IMR-90 (cell line): ENCODE measurements around the gene ATP2C2. TPM values are rescaled to one million over a fixed set of nuclear protein-coding genes. Genes with fewer than 3 reads are reported as not detected.

Source experiments
- ATAC-seq: fragments of 200-7000 bp; cut with Tn5 transposase; 2 replicates; pipeline ENCODE4 v1.9.1; 2020; ENCODE audit warnings: low read depth, mild to moderate bottlenecking, moderate library complexity
- BruUV-seq: library from RNA; stranded (reverse); fragments of 400-500 nt; replicated peaks from 2 replicates; lab custom pipeline; 2021; lab: Mats Ljungman, UMichigan
- CTCF ChIA-PET: fragments of 300-600 bp; formaldehyde crosslinking; extraction: SDS; loops from one replicate; lab custom pipeline; 2021; ENCODE audit warnings: antibody characterized with exemption; lab: Yijun Ruan, JAX
- POLR2A ChIA-PET: fragments of 300-600 bp; sonication (Branson Sonifier 250); formaldehyde crosslinking; loops from one replicate; lab custom pipeline; 2022; ENCODE audit warnings: antibody characterized with exemption; ENCODE audit not compliant: unreplicated experiment; lab: Charles Lee
- DNase-seq: peaks from one replicate; pipeline ENCODE4 v3.0.0; 2013
- H2AFZ ChIP-seq: replicated peaks from 2 replicates; pipeline ENCODE3; 2013; ENCODE audit warnings: low read length, mild to moderate bottlenecking; ENCODE audit not compliant: poor library complexity
- H2AK5ac ChIP-seq: 2 replicates; pipeline ENCODE4 v1.6.1; 2013; ENCODE audit warnings: low read depth, low read length, inconsistent platforms
- H2AK9ac ChIP-seq: replicated peaks from 2 replicates; pipeline ENCODE3; 2013; ENCODE audit warnings: mild to moderate bottlenecking, low read depth, low read length, moderate library complexity; ENCODE audit not compliant: poor library complexity
- H2BK120ac ChIP-seq: 2 replicates; pipeline ENCODE4 v1.6.1; 2013; ENCODE audit warnings: low read depth, low read length, inconsistent platforms
- H2BK15ac ChIP-seq: 3 replicates; pipeline ENCODE4 v1.6.1; 2013; ENCODE audit warnings: low read depth, low read length, inconsistent platforms
- H2BK20ac ChIP-seq: 2 replicates; pipeline ENCODE4 v1.6.1; 2013; ENCODE audit warnings: low read depth, mild to moderate bottlenecking, inconsistent platforms, low read length, moderate library complexity
- H2BK5ac ChIP-seq: 2 replicates; pipeline ENCODE4 v1.6.1; 2013; ENCODE audit warnings: mild to moderate bottlenecking, low read depth, low read length, inconsistent platforms; ENCODE audit not compliant: poor library complexity, severe bottlenecking
- H3K14ac ChIP-seq: replicated peaks from 2 replicates; pipeline ENCODE4 v1.6.1; 2013; ENCODE audit warnings: low read depth, low read length, inconsistent platforms
- H3K18ac ChIP-seq: 2 replicates; pipeline ENCODE4 v1.6.1; 2013; ENCODE audit warnings: low read depth, low read length, control low read depth
- H3K23ac ChIP-seq: 2 replicates; pipeline ENCODE4 v1.6.1; 2013; ENCODE audit warnings: low read depth, low read length, inconsistent platforms
- H3K27ac ChIP-seq: 2 replicates; pipeline ENCODE4 v1.5.1; 2013; ENCODE audit warnings: mild to moderate bottlenecking, control low read depth, low read length; ENCODE audit not compliant: insufficient read depth
- H3K27me3 ChIP-seq: 2 replicates; pipeline ENCODE4 v1.6.1; 2013; ENCODE audit warnings: low read length; ENCODE audit not compliant: control insufficient read depth, insufficient read depth
- H3K36me3 ChIP-seq: 2 replicates; pipeline ENCODE4 v1.6.1; 2013; ENCODE audit warnings: low read length, mixed read lengths; ENCODE audit not compliant: control insufficient read depth, insufficient read depth
- H3K4ac ChIP-seq: 2 replicates; pipeline ENCODE4 v1.6.1; 2013; ENCODE audit warnings: low read depth, low read length, inconsistent platforms
- H3K4me1 ChIP-seq: 2 replicates; pipeline ENCODE4 v1.6.1; 2013; ENCODE audit warnings: low read length, mixed read lengths; ENCODE audit not compliant: control insufficient read depth, insufficient read depth
- H3K4me2 ChIP-seq: 2 replicates; pipeline ENCODE4 v1.6.1; 2013; ENCODE audit warnings: low read depth, mild to moderate bottlenecking, control low read depth, low read length, moderate library complexity
- H3K4me3 ChIP-seq: 2 replicates; pipeline ENCODE4 v1.5.1; 2013; ENCODE audit warnings: low read depth, mild to moderate bottlenecking, control low read depth, low read length, moderate library complexity; ENCODE audit not compliant: insufficient read depth
- H3K56ac ChIP-seq: 2 replicates; pipeline ENCODE4 v1.6.1; 2013; ENCODE audit warnings: low read length, inconsistent platforms; ENCODE audit not compliant: insufficient read depth; ENCODE audit errors: extremely low read depth
- H3K79me1 ChIP-seq, 2 experiments: 2 replicates each; pipeline ENCODE4 v1.6.1; 2013; ENCODE audit warnings: low read length in 2 of 2, inconsistent platforms in 1 of 2, low read depth in 1 of 2
- H3K9ac ChIP-seq: 2 replicates; pipeline ENCODE4 v1.6.1; 2013; ENCODE audit warnings: low read depth, low read length, control low read depth
- H3K9me1 ChIP-seq: 2 replicates; pipeline ENCODE4 v1.6.1; 2013; ENCODE audit warnings: low read length, inconsistent platforms; ENCODE audit not compliant: insufficient read depth
- H3K9me3 ChIP-seq: 2 replicates; pipeline ENCODE4 v1.6.1; 2013; ENCODE audit warnings: low read length; ENCODE audit not compliant: control insufficient read depth, insufficient read depth
- H4K20me1 ChIP-seq: 2 replicates; pipeline ENCODE4 v1.6.1; 2013; ENCODE audit warnings: low read length, inconsistent platforms; ENCODE audit not compliant: insufficient read depth
- H4K5ac ChIP-seq: 2 replicates; pipeline ENCODE4 v1.6.1; 2013; ENCODE audit warnings: mild to moderate bottlenecking, low read depth, low read length, control low read depth
- H4K8ac ChIP-seq, 2 experiments: 2 replicates each; pipeline ENCODE4 v1.6.1; 2013; ENCODE audit warnings: low read depth in 2 of 2, low read length in 2 of 2, control low read depth in 1 of 2, inconsistent platforms in 1 of 2
- H4K91ac ChIP-seq: 2 replicates; pipeline ENCODE4 v1.6.1; 2013; ENCODE audit warnings: low read depth, low read length, inconsistent platforms; ENCODE audit not compliant: insufficient read depth
- BHLHE40 ChIP-seq: fragments of 150-350 bp; IDR thresholded peaks from 2 replicates; pipeline ENCODE4 v1.6.1; 2016; ENCODE audit warnings: mild to moderate bottlenecking, low read depth, low read length
- CHD1 ChIP-seq: IDR thresholded peaks from 2 replicates; pipeline ENCODE4 v1.6.1; 2012; ENCODE audit warnings: low read depth, low read length, improper control_type of control experiment
- CTCF ChIP-seq: conservative IDR thresholded peaks from 2 replicates; pipeline ENCODE4 v1.5.1; 2012; ENCODE audit warnings: mild to moderate bottlenecking, low read depth, low read length, improper control_type of control experiment
- ELK1 ChIP-seq: fragments of 150-350 bp; IDR thresholded peaks from 2 replicates; pipeline ENCODE4 v1.6.1; 2016; ENCODE audit warnings: low read depth, mild to moderate bottlenecking, low read length, moderate library complexity, borderline replicate concordance
- FOS ChIP-seq: fragments of 150-350 bp; IDR thresholded peaks from 2 replicates; pipeline ENCODE4 v1.6.1; 2016; ENCODE audit warnings: low read depth, low read length
- MAFK ChIP-seq: IDR thresholded peaks from 2 replicates; pipeline ENCODE4 v1.6.1; 2012; ENCODE audit warnings: low read depth, low read length, improper control_type of control experiment
- MAZ ChIP-seq: IDR thresholded peaks from 2 replicates; pipeline ENCODE4 v1.6.1; 2012; ENCODE audit warnings: low read depth, mild to moderate bottlenecking, low read length, improper control_type of control experiment, moderate library complexity, borderline replicate concordance
- MXI1 ChIP-seq: IDR thresholded peaks from 2 replicates; pipeline ENCODE4 v1.6.1; 2012; ENCODE audit warnings: low read depth, mild to moderate bottlenecking, low read length, moderate library complexity, borderline replicate concordance
- NFE2L2 ChIP-seq: fragments of 150-350 bp; IDR thresholded peaks from 2 replicates; pipeline ENCODE4 v1.6.1; 2016; ENCODE audit warnings: low read depth, mild to moderate bottlenecking, low read length
- POLR2A ChIP-seq: IDR thresholded peaks from 2 replicates; pipeline ENCODE4 v1.6.1; 2012; ENCODE audit warnings: mild to moderate bottlenecking, low read depth, low read length
- RAD21 ChIP-seq: IDR thresholded peaks from 2 replicates; pipeline ENCODE4 v1.6.1; 2012; ENCODE audit warnings: low read length, improper control_type of control experiment
- RCOR1 ChIP-seq: IDR thresholded peaks from 2 replicates; pipeline ENCODE4 v1.6.1; 2012; ENCODE audit warnings: mild to moderate bottlenecking, low read length, improper control_type of control experiment; ENCODE audit not compliant: insufficient replicate concordance
- RFX5 ChIP-seq: IDR thresholded peaks from 2 replicates; pipeline ENCODE4 v1.8.0; 2012; ENCODE audit warnings: low read depth, mild to moderate bottlenecking, low read length, moderate library complexity
- SMC3 ChIP-seq: fragments of 150-350 bp; IDR thresholded peaks from 2 replicates; pipeline ENCODE4 v1.6.1; 2016; ENCODE audit warnings: low read depth, mild to moderate bottlenecking, antibody characterized with exemption, low read length, moderate library complexity
- WGBS, 2 experiments: methylation state at CpG; one replicate each; pipeline versions ENCODE4 v1.1.5 to v1.1.7; 2013; ENCODE audit warnings: missing lambda C conversion rate in 2 of 2; ENCODE audit not compliant: insufficient read length in 1 of 2; ENCODE audit errors: extremely low coverage in 2 of 2; 5-methylcytosine and 5-hydroxymethylcytosine counted together
- dilution Hi-C: fragments of 300-500 bp; cut with HindIII; formaldehyde crosslinking; loops from one replicate; pipeline ENCODE4 v1.14.3; 2018; ENCODE audit warnings: low sequenced_read_pairs; ENCODE audit not compliant: unreplicated experiment
- in situ Hi-C: fragments of 300-500 bp; cut with MboI; formaldehyde crosslinking; loops from 3 replicates; pipeline ENCODE4 v1.14.3; 2019; ENCODE audit warnings: low sequenced_read_pairs, inconsistent platforms, mixed read lengths
- intact Hi-C: fragments of 100-400 bp; cut with micrococcal nuclease; formaldehyde crosslinking; loops from 2 replicates; pipeline ENCODE4 v1.10.0; 2022
- polyA plus RNA-seq, 3 experiments: library from polyadenylated mRNA; depleted of rRNA; stranded (reverse); fragments of >200 nt; gene quantifications; 2 replicates each; pipeline ENCODE4 v1.2.3, GENCODE V29; 2012; ENCODE audit warnings: low replicate concordance in 1 of 3
- total RNA-seq: library from RNA; depleted of rRNA; stranded (reverse); fragments of >200 nt; gene quantifications from 2 replicates; pipeline ENCODE4 v1.2.3, GENCODE V29; 2012

ATP2C2 gene
- total and polyA plus RNA-seq, 2 of the 4 experiments (the other 2 are of a cell fraction) = not detected

- no peak overlapping the region for H4K91ac ChIP-seq
- H3K27me3 ChIP-seq = peaks cover 55% of the 10 kb centered on the region
- no peak overlapping the region for H2BK120ac ChIP-seq
- no peak overlapping the region for H3K4me3 ChIP-seq
- H3K36me3 ChIP-seq = no peaks in the 10 kb centered on the region
- H3K9me3 ChIP-seq = no peaks in the 10 kb centered on the region
- peaks cover 2% of the 10 kb centered on the region; the same call in 1 of the 2 replicates for H4K20me1 ChIP-seq
- H3K4me1 ChIP-seq = peaks cover 3% of the 10 kb centered on the region; the same call in 1 of the 2 replicates
- dilution Hi-C loops = no loop called here
- no peak overlapping the region for H4K8ac ChIP-seq
- ATAC-seq = no peak
- H3K23ac ChIP-seq = no peak overlapping the region
- no peaks in the 10 kb centered on the region for H3K79me1 ChIP-seq
- intact Hi-C loops = no loop called here
- no TSS peak for BruUV-seq
- no peak overlapping the region for H2BK20ac ChIP-seq
- H2AK9ac ChIP-seq = no peak overlapping the region
- no peak overlapping the region for H3K4ac ChIP-seq
- TF ChIP-seq POLR2A (no peak), NFE2L2 (no peak), BHLHE40 (no peak), MXI1 (no peak), MAZ (no peak), RAD21 (no peak), CHD1 (no peak), SMC3 (no peak), MAFK (no peak), ELK1 (no peak), RFX5 (no peak), CTCF (no peak), RCOR1 (no peak), FOS (no peak)
- H2BK15ac ChIP-seq = no peak overlapping the region
- no peak overlapping the region for H2AFZ ChIP-seq
- no peak for DNase-seq
- in situ Hi-C loops = no loop called here
- no peak overlapping the region for H2BK5ac ChIP-seq
- H4K5ac ChIP-seq = no peak overlapping the region
- H3K9me1 ChIP-seq = no peaks in the 10 kb centered on the region
- no peak overlapping the region for H3K4me2 ChIP-seq
- no peak overlapping the region for H2AK5ac ChIP-seq
- H3K9ac ChIP-seq = no peak overlapping the region
- 70% methylated on average over 2 of the region's 5 CpGs; no CpG with 5 or more reads in 1 of the 2 experiments for WGBS, 2 experiments
- H3K14ac ChIP-seq = no peak overlapping the region
- ChIA-PET POLR2A (no interaction called here), CTCF (no interaction called here)
- no peak overlapping the region for H3K18ac ChIP-seq
- no peak overlapping the region for H3K27ac ChIP-seq
- H3K56ac ChIP-seq = no peak overlapping the region
Observed at GRCh38 chr16:84361546-84361945, 6.8 kb upstream of the ATP2C2 start.
